ENCODE data around the gene CFAP20DC. TPM values are rescaled to one million over a fixed set of nuclear protein-coding genes. Genes with fewer than 3 reads are reported as not detected.

Gene CFAP20DC
- total and polyA plus RNA-seq, 10 of the 15 experiments (the other 5 are each of a cell fraction or from before 2014, with no cell fraction given): 0.53 to 11.6 (median 2.0) TPM

DNA sequence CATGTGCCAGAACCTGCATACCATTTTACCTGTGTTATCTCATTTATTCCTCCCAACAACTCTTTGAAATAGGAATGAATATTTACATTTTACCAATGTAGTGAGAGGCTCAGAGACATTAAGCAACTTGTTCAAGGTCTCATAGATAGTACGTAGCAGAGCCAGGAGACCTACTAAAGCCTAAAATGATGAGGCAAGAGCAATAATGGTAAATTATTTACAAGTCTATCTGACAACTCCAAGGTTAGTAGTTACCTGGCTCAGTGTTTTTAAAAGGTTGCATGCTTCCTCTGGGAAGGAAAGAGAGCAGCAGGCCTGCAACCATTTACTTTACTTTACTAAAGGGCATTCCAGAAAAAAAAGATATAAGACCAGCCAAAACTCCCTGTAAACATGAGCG is 103.0 kb downstream of the CFAP20DC start:
- BruUV-seq (replicated peaks): no TSS peak
- no peak overlapping the region for H3K27ac ChIP-seq (ENCODE audit: control insufficient read depth, insufficient read depth)
- no peak for FAIRE-seq
- intact Hi-C loops (cut with micrococcal nuclease; ENCODE audit: unreplicated experiment): no loop called here
- no peak overlapping the region for H3K4me2 ChIP-seq (ENCODE audit: control insufficient read depth, insufficient read depth)
- ChIA-PET POLR2A (no interaction called here), CTCF (no interaction called here), RAD21 (ENCODE audit: unreplicated experiment) (no interaction called here), SMC1A (ENCODE audit: uncharacterized antibody, unreplicated experiment) (no interaction called here)
- no peak for DNase-seq (ENCODE audit: low read depth, low spot score)
- H3K4me3 ChIP-seq: no peak overlapping the region
- ATAC-seq: no peak
- no peak overlapping the region for H2AFZ ChIP-seq (ENCODE audit: control insufficient read depth, low read depth, low read length)
- in situ Hi-C loops (cut with MboI): no loop called here
- H3K36me3 ChIP-seq (ENCODE audit: control insufficient read depth in 2 of 2, insufficient read depth in 2 of 2, low read length in 1 of 2): no peaks in the 10 kb centered on the region
- no peaks in the 10 kb centered on the region for H3K27me3 ChIP-seq (replicated peaks in 1 of 2; ENCODE audit: control insufficient read depth in 2 of 2, insufficient read depth in 2 of 2, low read length in 1 of 2)
- H3K79me2 ChIP-seq (ENCODE audit: control insufficient read depth, insufficient read depth, low read length): no peaks in the 10 kb centered on the region
- H4K20me1 ChIP-seq (ENCODE audit: control insufficient read depth, insufficient read depth): no peaks in the 10 kb centered on the region
- WGBS (ENCODE audit: insufficient coverage, insufficient replicate concordance, low lambda C conversion rate, missing lambda C conversion rate): 43% methylated on average over 2 of the region's 2 CpGs
- H3K4me1 ChIP-seq (ENCODE audit: control insufficient read depth, insufficient read depth, low read length): no peaks in the 10 kb centered on the region
- no peaks in the 10 kb centered on the region for H3K9me3 ChIP-seq (replicated peaks; ENCODE audit: control insufficient read depth, insufficient read depth, low read length)
- no peak overlapping the region for H3K9ac ChIP-seq (ENCODE audit: control insufficient read depth, insufficient read depth, low read length)
- TF ChIP-seq, protein P1, sequence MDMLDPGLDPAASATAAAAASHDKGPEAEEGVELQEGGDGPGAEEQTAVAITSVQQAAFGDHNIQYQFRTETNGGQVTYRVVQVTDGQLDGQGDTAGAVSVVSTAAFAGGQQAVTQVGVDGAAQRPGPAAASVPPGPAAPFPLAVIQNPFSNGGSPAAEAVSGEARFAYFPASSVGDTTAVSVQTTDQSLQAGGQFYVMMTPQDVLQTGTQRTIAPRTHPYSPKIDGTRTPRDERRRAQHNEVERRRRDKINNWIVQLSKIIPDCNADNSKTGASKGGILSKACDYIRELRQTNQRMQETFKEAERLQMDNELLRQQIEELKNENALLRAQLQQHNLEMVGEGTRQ (IDR thresholded peaks at IDR 0.05; ENCODE audit: borderline replicate concordance, low read depth, low read length): no peak
- TF ChIP-seq SP1 (IDR thresholded peaks at IDR 0.05; ENCODE audit: low read depth, low read length) (no peak), JUND (IDR thresholded peaks at IDR 0.05; ENCODE audit: low read depth, low read length) (no peak), NRF1 (conservative IDR thresholded peaks at IDR 0.05; ENCODE audit: low read depth, low read length) (no peak), EZH2 (IDR thresholded peaks at IDR 0.05; ENCODE audit: borderline replicate concordance, control insufficient read depth, low read depth, low read length) (no peak), TCF7 (IDR thresholded peaks at IDR 0.05; ENCODE audit: borderline replicate concordance) (no peak), MEF2A (IDR thresholded peaks at IDR 0.05; ENCODE audit: insufficient read depth, low read depth, low read length) (no peak), POU2F2 (IDR thresholded peaks at IDR 0.05; ENCODE audit: borderline replicate concordance, low read depth, low read length) (no peak), BRCA1 (IDR thresholded peaks at IDR 0.05; ENCODE audit: low read depth, low read length) (no peak)
- TF ChIP-seq, protein P2, sequence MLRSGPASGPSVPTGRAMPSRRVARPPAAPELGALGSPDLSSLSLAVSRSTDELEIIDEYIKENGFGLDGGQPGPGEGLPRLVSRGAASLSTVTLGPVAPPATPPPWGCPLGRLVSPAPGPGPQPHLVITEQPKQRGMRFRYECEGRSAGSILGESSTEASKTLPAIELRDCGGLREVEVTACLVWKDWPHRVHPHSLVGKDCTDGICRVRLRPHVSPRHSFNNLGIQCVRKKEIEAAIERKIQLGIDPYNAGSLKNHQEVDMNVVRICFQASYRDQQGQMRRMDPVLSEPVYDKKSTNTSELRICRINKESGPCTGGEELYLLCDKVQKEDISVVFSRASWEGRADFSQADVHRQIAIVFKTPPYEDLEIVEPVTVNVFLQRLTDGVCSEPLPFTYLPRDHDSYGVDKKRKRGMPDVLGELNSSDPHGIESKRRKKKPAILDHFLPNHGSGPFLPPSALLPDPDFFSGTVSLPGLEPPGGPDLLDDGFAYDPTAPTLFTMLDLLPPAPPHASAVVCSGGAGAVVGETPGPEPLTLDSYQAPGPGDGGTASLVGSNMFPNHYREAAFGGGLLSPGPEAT (IDR thresholded peaks at IDR 0.05; ENCODE audit: low read depth): no peak
- TF ChIP-seq, protein P3, sequence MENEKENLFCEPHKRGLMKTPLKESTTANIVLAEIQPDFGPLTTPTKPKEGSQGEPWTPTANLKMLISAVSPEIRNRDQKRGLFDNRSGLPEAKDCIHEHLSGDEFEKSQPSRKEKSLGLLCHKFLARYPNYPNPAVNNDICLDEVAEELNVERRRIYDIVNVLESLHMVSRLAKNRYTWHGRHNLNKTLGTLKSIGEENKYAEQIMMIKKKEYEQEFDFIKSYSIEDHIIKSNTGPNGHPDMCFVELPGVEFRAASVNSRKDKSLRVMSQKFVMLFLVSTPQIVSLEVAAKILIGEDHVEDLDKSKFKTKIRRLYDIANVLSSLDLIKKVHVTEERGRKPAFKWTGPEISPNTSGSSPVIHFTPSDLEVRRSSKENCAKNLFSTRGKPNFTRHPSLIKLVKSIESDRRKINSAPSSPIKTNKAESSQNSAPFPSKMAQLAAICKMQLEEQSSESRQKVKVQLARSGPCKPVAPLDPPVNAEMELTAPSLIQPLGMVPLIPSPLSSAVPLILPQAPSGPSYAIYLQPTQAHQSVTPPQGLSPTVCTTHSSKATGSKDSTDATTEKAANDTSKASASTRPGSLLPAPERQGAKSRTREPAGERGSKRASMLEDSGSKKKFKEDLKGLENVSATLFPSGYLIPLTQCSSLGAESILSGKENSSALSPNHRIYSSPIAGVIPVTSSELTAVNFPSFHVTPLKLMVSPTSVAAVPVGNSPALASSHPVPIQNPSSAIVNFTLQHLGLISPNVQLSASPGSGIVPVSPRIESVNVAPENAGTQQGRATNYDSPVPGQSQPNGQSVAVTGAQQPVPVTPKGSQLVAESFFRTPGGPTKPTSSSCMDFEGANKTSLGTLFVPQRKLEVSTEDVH (IDR thresholded peaks at IDR 0.05; ENCODE audit: low read depth, partially characterized antibody): no peak
- TF ChIP-seq, protein P4, sequence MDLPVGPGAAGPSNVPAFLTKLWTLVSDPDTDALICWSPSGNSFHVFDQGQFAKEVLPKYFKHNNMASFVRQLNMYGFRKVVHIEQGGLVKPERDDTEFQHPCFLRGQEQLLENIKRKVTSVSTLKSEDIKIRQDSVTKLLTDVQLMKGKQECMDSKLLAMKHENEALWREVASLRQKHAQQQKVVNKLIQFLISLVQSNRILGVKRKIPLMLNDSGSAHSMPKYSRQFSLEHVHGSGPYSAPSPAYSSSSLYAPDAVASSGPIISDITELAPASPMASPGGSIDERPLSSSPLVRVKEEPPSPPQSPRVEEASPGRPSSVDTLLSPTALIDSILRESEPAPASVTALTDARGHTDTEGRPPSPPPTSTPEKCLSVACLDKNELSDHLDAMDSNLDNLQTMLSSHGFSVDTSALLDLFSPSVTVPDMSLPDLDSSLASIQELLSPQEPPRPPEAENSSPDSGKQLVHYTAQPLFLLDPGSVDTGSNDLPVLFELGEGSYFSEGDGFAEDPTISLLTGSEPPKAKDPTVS (IDR thresholded peaks at IDR 0.05; ENCODE audit: low read depth, low read length): no peak
- TF ChIP-seq, protein P5, sequence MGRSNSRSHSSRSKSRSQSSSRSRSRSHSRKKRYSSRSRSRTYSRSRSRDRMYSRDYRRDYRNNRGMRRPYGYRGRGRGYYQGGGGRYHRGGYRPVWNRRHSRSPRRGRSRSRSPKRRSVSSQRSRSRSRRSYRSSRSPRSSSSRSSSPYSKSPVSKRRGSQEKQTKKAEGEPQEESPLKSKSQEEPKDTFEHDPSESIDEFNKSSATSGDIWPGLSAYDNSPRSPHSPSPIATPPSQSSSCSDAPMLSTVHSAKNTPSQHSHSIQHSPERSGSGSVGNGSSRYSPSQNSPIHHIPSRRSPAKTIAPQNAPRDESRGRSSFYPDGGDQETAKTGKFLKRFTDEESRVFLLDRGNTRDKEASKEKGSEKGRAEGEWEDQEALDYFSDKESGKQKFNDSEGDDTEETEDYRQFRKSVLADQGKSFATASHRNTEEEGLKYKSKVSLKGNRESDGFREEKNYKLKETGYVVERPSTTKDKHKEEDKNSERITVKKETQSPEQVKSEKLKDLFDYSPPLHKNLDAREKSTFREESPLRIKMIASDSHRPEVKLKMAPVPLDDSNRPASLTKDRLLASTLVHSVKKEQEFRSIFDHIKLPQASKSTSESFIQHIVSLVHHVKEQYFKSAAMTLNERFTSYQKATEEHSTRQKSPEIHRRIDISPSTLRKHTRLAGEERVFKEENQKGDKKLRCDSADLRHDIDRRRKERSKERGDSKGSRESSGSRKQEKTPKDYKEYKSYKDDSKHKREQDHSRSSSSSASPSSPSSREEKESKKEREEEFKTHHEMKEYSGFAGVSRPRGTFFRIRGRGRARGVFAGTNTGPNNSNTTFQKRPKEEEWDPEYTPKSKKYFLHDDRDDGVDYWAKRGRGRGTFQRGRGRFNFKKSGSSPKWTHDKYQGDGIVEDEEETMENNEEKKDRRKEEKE (IDR thresholded peaks at IDR 0.05): no peak
